SH-SY5Y (cell line): ENCODE data around the gene PADI2.

Experiments
- GATA2 ChIP-seq: IDR thresholded peaks from 2 replicates; pipeline ENCODE4 v1.6.1; 2011; ENCODE audit warnings: mild to moderate bottlenecking, low read depth, low read length
- GATA3 ChIP-seq: IDR thresholded peaks from 2 replicates; pipeline ENCODE4 v1.6.1; 2011; ENCODE audit warnings: low read depth, mild to moderate bottlenecking, low read length, moderate library complexity

GRCh38 chr1:17061486-17061885 lies 57.8 kb downstream of the PADI2 start:
- TF ChIP-seq GATA3: no peak
- no peak for TF ChIP-seq GATA2
